A673 (cell line): ENCODE results near the gene LHPP.

ENCODE experiments used
- EZH2 ChIP-seq: fragments of 200-600 bp; sonication (generic); IDR thresholded peaks from 2 replicates; pipeline ENCODE4 v1.6.1; 2017; ENCODE audit warnings: borderline replicate concordance, low read depth, mild to moderate bottlenecking, mixed read lengths, antibody characterized with exemption, low read length; ENCODE audit not compliant: poor library complexity, severe bottlenecking
- TF ChIP-seq, protein P1 (sequence below): fragments of 300-800, 200-600 bp; sonication (generic); conservative IDR thresholded peaks from 2 replicates; pipeline ENCODE4 v1.5.1; 2017; ENCODE audit warnings: low read depth, mild to moderate bottlenecking, antibody characterized with exemption, low read length, moderate library complexity, mixed read lengths

DNA sequence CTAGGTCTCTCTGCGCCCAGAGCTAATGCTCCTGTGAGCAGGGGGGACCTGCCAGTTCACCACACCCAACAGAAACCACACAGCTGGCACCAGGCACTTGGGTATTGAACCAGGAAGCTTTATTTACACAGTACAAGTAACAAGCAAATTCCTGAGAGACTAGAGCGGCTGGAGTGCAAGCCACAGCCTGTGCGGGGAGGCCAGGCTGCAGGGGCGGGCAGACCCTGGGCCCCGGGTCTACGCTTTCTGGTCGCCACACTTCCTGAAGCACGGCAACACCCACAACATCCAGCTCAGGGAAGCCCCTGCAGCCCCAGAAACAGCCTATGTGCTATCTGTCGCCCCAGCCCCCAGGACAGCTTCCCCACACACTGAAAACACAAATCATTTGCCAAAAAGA is 157.6 kb downstream of the LHPP start:
- TF ChIP-seq, protein P1, sequence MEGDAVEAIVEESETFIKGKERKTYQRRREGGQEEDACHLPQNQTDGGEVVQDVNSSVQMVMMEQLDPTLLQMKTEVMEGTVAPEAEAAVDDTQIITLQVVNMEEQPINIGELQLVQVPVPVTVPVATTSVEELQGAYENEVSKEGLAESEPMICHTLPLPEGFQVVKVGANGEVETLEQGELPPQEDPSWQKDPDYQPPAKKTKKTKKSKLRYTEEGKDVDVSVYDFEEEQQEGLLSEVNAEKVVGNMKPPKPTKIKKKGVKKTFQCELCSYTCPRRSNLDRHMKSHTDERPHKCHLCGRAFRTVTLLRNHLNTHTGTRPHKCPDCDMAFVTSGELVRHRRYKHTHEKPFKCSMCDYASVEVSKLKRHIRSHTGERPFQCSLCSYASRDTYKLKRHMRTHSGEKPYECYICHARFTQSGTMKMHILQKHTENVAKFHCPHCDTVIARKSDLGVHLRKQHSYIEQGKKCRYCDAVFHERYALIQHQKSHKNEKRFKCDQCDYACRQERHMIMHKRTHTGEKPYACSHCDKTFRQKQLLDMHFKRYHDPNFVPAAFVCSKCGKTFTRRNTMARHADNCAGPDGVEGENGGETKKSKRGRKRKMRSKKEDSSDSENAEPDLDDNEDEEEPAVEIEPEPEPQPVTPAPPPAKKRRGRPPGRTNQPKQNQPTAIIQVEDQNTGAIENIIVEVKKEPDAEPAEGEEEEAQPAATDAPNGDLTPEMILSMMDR: no peak
- TF ChIP-seq EZH2: no peak
